Fibroblast of skin of left biceps (primary cell): ENCODE measurements around the gene MORN1.
A peak's percentile ranks its signal among the peaks of the same experiment; 100 is the strongest.

Experiments used
- DNase-seq, 2 experiments: peaks; one replicate each; pipeline ENCODE4 v3.0.0-alpha.2; 2013; ENCODE audit warnings: low read depth in 2 of 2

MORN1 gene

GRCh38 chr1:2386636-2387611, 4.4 kb downstream of the MORN1 start:
- DNase-seq = no peak

DNA sequence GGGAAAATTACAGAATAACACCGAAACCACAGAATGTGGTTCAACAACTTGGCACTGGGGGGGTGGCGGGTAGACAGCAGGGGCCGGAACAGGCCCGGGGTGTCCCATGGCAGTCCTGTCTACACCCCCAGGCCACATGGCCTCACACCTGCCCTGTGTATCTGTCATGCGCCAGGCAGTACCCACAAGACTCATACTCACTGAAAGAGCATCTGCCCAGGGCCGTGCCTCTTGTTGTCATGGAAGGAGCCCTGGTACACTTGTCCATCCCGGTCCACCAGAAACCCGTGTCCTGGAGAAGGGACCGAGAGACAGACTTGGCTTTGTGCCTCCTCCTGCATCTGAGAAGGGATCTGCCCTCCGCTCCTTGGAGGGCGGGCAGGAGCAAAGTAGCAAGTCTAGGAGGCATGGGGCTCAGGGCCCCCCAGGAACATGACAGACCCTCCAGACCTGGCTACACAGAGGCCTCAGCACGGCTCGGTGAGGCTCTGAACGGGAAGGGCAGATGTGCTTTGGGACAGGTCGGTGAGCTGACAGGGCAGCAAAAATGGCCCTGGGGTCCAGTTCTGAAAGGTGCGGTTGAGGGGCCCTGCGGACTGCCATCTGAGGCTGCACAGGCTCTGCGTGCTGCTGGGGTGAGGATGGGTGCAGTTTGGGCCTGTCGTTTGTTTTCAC, 5.6 kb downstream of the MORN1 start:
- DNase-seq = no peak

DNA sequence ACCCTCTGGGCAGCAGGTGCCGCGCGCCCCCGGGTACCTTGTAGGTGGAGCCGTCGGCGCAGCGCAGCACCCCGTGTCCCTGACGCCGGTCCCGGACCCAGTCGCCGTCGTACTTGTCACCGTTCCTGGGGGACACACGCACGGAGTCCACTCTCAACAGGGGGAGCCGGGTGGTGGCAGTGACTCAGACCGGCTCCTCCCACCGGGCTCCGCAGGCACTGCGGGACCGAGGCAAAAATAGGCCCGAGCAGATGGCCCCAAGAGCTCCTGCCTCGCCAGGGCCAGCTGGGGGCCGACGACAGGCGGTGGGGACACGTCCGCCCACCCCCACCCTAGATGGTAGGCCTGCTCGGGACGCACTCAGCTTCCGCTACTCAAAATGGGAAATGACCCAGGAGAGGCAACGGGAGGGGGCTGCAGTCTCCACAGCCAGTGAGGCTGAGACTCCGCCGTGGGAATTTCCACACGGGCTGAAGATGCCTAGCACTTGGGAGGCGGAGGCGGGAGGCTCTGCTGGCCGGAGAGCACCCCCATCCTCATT, 6.3 kb downstream of the MORN1 start:
- DNase-seq = no peak

- no peak for DNase-seq
Observed at GRCh38 chr1:2384130-2384860, 7.1 kb downstream of the MORN1 start.

- DNase-seq = no peak
Observed at GRCh38 chr1:2383576-2383975, 7.8 kb downstream of the MORN1 start.

GRCh38 chr1:2382621-2383361, 8.6 kb downstream of the MORN1 start:
- no peak for DNase-seq

DNA sequence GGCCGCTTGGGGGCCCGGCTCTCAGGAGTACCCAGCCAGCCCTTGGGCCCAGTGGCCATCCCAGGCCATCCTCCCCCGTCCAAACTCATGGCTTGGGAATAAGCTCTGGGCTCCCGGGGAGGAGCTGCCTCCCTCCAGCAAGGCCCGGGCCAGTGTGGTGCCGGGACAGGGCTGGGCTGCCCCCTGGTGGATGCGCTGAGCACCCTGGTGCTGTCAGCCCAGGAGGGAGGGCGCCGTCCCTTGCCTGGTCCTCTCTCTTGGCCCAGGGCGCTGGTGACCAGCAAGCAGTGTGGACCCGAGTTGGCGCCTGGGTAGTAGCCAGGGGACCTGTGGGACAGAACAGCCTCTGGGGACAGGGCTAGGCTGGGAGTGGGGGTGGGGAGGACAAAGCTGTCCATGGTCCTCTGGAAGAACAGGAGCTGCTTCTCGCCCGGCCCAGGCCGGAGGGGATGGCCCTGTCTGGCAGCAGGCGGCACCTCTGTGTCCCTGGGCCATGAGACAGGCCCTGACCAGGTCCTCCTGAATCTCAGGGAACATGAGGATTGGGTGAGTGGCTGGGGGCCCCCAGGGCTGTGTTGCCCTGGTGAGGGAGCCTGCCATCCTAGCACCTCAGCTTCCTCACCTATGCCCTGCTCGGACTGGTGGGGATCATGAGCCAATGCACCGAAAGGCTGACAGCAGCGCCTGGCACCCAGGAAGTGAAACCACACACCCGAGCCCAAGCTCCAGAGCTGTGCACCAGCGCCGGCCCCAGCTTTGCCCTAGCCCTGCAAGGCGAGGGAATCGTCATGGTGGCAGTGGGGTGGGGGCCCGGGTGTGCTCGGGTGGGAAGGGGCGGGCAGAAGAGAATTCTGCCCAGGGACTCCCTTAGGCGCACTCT, 9.4 kb downstream of the MORN1 start:
- peak; percentile 23 to 34 for DNase-seq

DNA sequence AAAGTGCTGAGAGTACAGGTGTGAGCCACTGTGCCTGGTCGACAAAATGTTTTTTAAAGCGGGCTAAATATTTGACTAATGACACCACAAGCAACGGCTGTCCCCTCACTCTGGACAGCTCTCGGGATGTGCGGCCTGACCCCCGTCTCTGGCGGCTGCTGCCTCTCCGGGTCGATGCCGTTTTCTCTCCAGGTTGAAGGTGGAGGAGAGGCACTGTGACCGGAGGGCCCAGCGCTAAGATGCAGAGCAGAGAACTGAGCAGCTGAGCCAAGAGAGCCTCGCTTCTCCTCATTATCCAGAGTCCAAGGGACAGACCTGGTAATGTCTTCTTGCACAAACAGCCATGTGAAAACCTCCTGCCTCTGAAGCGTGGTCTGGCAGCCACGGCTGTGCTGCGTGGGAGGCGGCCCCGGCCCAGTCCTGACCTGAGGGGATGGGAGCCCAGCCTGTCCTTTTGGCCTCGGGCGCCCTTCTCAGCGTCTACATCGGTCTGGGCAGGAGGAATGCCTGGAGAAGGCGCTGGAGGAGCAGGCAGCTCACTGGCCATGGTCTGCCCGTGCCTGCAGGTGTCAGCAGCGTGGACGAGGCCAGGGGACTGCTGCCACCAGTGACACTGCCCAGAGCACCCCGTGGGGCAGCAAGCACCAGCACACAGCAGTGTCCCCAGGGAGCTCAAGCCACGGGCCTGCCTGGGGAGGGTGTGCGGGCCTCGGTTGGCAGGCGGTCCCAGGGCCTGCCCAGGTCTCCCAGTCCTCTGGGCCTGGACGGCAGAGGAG, 10.3 kb downstream of the MORN1 start:
- no peak for DNase-seq

DNA sequence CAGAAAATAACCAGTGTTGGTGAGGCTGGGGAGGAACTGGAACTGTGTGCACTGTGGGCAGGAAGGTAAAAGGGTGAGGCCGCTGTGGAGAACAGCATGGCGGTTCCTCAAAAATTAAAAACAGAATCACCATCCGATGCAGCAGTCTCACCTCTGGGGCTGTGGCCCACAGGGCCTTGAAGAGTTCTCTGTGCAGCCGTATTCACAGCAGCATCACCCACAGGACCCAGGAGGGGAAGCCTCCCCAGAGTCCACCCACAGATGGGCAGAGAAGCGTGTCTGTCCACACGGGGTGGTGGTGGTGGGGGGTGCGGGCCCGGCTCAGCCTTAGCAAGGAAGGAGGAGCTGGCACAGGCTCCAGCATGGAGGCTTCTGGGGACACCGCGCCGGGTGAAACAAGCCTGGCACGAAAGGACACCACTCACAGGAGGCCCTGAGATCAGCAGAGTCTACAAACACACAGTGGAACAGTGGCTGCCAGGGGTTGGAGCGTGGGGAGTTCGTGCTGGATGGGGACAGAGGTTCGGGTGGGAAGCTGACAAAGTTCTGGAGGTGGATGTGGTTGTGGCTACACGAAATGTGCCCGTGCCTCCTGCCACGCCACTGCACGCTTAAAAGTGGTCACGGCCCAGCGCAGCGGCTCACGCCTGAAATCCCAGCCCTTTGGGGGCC, 11.5 kb downstream of the MORN1 start:
- no peak for DNase-seq

DNA sequence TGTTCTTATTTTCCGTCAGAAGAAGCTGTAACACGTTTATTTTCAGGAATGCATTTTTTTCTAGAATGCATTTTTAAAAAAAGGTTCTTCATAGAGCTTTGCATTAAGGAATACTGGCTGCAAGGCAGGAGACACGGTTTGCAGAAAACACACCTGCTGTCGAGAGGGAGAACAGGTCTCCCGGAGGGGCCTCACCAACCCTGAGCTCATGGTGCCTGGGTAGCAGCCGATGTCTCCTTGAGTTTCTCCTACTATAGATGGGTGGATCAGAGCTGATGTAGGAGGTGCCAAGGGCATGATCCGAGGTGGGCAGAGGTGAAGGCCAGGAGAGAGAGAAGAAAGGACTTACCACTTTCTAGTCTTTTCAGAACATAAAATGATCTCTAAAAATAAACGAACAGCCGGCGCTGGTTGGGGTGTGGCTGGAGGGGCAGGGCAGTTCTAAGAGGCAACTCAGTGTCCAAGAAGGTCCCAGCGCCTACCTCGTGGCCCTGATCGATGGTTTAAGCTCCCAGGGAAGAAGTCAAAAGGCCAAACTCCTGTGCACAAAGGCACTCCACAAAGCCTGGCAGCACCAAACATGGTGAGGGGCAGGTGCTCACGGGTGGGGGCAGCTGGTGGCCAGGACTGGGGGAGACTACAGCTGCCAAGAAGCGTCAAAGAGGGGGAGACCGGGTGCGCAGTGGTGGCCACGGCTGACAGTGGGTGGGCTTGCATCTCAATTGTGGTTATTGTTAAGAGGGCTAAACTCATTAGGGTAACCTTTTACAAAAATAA, 12.2 kb downstream of the MORN1 start:
- DNase-seq = no peak

- no peak for DNase-seq
Observed at GRCh38 chr1:2378441-2378851, 12.9 kb downstream of the MORN1 start.

DNA sequence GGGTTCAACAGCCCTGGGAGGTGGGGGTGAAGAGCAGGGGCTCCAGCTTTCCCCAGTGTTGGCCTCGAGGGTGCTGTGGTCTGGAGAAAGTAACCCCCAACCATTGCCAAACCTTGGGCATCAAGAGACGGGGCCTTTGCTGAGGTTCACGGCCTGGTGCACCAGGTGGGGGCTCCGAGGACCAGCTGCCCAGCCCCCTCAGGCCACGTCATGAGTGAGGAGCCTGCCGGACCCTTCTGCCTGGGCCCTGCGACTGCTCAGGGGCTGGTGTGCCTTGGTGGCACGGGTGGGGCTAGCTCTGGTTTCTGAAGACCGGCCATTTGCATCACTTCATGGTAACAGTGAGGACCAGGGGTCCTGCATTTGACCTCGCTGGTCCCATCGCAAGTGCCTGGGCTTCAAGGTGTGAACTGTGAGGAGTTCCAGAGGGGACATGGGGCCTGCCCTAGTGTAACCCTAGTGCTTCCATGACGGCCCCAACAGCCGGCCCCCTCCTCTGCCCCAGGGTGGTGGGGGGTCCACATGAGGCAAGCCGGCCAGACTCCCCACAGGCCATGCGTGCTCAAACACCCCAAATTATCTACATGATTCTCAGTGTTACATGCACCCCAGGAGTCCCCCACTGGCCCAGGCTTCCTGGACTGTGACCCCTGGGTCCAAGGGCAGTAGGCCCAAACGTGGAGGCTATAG, 13.5 kb downstream of the MORN1 start:
- no peak for DNase-seq

DNA sequence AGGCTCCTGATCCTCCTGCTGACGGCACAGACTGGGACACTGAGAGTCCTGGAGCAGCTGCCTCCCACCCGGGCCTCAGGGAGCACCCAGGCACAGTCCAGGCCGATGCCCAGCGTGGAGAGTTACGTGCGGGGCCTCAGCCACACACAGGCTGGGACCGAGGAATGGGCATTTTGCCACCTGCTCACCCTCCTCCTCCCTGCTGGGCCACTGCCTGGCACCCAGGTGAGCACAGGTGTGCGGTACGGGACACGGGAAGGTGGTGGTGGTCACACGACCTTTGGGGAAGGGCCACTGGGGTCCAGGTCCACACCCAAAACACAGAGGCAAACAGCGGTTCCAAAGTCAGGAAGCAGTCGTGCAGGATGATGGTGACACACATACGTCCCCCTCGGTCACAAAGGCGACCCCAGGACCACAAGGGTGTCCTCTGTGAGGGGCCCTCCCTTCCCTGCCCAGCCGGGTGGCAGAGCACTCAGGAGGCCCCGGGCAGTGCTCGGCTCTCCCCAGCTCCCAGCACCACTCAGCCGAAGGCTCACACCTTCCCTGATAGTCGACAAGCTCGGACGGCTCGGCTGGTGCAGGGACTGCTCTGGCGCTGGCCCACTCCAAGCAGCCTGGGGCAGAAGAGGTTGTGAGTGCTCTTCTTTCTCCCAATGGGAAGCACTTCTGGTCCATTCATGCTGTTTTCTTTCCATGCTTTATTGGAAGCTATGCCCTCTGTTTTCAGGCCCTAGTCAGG, 14.3 kb downstream of the MORN1 start:
- DNase-seq = no peak

DNA sequence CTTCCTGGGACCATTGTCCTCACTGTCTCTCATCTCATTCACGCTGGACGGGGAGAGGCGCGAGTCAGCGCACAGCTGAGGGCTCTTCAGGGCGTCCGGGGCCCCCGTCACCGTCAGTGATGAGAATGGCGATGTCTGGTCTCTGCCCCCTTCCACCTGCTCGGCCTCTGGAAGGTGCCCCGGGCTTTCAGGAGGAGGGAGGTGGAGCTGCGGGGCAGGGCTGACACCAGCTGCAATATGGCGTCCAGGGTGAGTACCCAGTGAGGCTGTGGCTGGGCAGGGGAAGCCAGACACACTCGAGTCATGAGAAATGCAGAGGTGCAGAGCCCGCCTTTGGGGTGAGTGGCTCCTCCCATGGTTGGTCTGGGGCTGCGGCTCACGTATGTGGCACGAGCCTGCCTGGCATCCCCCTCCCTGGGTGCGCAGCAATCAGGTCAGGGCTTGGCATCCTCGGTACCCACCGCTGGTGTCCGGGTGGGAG, 15.1 kb downstream of the MORN1 start:
- no peak for DNase-seq

DNA sequence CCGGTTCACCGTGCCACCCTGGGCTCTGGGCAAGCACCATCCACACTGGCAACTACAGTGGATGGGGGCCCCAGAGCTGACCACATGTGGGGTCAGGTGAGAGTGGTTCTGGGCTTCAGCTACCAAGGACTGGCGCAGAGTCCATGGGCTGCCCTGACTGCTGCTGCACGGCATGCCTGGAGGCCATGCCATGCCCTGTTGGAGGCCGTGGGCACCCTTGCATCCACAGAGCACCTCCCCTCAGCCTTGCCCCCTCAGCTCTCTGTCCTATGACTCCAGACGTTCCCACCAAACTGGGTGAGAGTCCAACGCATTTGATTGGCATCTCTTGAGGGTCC, 15.5 kb downstream of the MORN1 start:
- no peak for DNase-seq

DNA sequence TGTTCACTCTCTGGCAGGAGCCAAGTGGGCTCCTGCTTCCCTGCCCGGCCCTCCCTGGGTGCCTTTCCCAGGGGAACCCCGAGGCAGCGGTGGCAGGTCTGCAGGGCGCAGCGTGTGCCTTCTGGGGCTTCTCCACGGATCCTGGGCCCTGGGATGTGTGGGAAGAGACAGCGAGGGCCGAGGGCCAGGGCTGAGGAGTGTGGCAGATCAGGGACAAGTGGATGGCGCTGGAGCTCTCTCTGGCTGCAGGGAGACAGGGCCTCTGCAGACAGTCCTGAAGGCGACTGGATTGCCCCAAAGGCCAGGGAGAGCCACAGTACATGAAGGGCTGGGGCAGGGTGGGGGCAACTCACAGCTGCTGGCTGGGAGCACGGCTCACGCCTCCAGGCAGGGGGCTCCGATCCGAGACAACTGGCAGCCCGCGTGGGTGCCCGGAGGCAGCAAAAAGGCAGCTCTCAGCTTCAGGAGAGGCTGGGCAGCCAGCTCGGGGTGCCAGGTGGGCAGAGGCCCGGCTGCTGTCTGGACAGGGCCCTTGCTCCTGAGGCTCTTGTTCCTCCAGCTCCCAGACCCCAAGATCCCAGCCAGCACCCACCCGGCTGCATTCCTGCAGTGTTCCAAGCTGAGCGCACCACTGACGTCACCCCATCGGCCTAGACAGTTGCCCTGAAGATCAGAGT, 16.0 kb downstream of the MORN1 start:
- DNase-seq = no peak
